Muscle of arm (tissue), 12 donors: Measurements from ENCODE around the gene HHAT. TPM values are rescaled to one million over a fixed set of nuclear protein-coding genes. Genes with fewer than 3 reads are reported as not detected.
A peak's percentile ranks its signal among the peaks of the same experiment; 100 is the strongest.
"Not testable (repeated sequence)": the region's sequence is repeated elsewhere in the genome, so short reads cannot be mapped to it uniquely, and the experiment has no call there.

Experiments used
- DNase-seq: peaks from one replicate; pipeline ENCODE4 v3.0.0-alpha.2; 2013
- polyA plus RNA-seq, 12 donors: library from polyadenylated mRNA; unstranded; fragments of 120-200 nt; gene quantifications; one replicate each; pipeline ENCODE4 v1.2.1, GENCODE V29; 2013; ENCODE audit not compliant: insufficient read length in 12 of 12

Gene HHAT
- polyA plus RNA-seq, 12 donors, result 3.7 to 6.0 (median 5.2) TPM; not detected in 1

DNA sequence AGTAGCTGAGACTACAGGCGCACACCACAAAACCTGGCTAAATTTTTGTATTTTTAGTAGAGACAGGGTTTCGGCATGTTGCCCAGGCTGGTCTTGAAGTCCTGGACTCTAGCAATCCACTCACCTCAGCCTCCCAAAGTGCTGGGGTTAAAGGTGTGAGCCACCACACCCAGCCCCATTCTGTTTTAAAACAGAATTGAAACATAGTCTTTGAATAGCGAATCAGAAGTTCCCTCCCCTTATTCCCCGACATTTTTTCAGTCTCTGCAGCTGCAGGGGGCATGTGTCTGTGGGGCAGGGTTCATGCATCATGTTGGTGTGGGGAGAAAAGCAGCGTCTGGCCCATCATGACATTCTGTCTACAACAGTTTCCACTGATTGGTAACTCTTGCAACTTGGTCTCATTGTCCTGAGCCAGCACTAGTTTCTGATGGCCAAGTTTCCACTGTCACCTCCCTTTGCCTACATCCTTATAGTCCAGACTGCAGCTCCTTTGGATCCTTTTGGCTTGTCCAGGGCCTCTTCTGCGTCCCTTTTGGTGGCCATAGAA is 15.6 kb upstream of the HHAT start:
- no peak for DNase-seq

DNA sequence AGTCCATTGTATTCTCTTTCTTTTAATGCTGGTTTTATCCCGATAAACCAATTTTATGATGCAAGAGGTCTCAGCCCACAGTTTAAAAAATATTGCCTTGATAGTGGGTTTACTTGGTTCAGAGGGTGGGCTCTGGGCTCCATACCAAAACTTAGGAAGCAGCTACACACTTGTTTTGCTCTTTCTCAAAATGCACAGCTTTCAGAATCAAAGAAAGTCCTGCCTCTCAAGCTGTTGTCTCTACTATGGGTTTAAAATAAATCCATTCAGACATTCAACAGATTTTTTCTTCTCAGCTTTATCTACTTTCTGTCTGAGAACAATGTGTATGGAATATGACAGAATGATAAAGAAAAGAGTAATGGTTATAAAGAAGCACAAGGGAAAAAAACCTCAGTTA is 14.8 kb upstream of the HHAT start:
- DNase-seq, result no peak

DNA sequence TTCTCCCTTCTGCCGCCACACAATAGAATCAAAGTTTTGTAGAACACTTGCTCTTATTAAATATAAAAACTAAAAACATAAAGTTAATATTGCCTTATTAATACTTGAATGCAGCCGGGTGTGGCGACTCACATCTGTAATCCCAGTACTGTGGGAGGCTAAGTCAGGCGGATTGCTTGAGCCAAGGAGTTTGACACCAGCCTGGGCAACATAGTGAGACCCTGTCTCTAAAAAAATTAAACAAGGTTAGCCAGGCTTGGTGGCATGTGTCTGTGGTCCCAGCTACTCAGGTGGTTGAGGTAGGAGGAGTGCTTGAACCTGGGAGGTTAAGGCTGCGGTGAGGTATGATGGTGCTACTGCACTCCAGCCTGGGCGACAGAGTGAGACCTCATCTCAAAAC is 13.2 kb upstream of the HHAT start:
- DNase-seq, result no peak

DNA sequence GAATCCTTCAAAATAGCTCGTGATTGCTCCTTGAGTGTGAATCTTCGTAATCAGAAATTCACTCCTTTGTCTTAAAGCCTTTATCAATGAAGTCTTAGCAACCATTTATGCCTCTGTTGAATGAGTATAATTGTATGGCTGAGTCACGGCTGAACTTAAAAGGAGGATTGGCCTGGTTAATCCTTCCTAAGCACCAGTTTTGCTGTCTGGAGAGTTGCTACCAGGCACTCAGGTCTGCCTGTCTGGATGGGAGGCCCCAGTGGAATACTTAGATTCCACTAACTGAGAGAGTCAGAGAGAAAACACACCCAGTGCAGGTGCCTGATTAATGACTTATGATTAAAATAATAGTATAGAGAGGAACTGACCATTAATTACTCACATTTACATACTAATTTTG is 7.6 kb upstream of the HHAT start:
- DNase-seq, result no peak

DNA sequence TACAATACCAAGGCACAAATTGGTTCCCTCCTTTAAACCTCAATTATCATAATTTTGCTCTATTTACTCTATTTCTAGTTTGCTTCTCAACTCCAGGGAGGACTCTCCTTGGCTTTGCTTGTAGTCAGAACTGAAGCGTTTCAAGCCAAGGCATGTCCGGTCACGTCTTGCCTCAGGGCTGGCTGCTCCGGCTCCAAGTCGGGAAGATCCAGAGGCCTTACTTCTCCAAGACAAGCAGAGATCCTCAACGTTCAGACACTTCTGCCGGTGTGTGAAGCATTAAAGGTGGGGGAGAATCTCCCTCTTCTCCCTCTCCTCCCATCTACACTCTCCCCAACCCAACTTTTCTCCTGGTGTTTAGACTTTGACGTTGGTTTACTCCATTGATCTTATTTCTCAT is 7.2 kb upstream of the HHAT start:
- no peak for DNase-seq

DNA sequence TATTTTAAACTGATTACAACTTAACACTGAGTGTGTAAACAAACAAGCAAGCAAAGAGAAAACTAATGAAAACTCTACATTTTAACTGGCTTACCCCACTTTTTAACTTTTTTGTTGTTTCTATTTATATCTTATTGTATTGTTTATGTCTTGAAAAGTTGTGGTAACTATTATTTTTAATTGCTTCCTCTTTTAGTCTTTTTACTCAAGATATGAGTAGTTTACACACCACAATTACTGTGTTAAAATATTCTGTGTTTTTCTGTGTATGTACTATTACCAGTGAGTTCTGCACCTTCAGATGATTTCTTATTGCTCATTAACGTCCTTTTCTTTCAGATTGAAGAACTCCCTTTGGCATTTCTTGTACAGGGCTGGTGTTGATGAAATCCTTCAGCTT is 4.7 kb upstream of the HHAT start:
- no peak for DNase-seq

DNA sequence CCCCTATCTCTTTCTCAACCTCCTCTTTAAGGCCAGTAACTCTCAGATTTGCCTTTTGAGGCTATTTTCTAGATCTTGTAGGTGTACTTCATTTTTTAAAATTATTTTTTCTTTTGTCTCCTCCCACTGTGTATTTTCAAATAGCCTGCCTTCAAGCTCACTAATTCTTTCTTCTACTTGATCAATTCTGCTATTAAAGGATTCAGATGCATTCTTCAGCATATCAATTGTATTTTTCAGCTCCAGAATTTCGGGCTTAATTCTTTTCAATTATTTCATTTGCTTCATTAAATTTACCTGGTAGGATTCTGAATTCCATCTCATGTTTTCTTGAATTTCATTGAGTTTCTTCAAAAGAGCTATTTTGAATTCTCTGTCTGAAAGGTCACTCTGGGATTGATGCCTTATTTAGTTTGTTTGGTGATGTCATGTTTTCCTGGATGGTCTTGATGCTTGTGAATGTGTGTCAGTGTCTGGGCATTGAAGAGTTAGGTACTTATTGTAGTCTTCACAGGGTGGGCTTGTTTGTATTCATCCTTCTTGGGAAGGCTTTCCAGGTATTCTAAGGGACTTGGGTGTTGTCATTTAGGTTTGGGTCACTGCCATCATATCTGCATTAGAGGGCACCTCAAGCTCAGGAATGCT is 3.6 kb upstream of the HHAT start:
- DNase-seq, result no peak

DNA sequence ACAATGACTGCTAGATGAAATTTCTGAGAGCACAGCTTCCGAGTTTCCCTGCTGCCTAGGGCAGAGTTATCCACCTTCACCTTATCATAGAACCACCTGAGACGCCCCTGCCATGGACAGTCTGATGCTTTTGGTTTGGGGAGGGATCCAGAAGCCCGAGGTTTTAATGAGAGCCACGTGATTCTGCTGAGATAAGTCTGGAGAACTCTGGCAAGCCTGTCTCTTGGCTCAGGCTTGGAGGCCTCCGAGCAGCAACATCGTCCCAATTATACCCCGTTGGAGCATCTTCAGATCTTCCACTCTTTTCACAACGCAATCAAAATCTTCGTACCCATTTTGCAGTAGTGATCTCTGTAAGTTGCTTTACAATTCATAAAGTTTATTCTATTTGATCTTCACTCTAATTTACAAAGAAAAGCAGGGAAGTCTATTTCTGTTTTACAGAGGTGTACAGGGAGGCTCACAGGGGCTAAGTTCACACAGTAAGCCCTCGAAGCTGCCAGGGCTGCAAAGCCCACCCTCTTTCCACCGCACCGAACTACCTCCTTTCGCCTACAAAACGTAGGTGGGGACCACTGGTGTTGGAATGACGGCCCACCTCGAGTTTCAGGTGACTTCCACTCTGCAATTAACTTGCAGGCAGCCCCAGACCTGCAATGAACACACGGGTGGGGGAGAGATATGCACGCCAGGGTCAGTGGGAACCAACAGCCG is 513 bp upstream of the HHAT start:
- DNase-seq, result peak; percentile 32

DNA sequence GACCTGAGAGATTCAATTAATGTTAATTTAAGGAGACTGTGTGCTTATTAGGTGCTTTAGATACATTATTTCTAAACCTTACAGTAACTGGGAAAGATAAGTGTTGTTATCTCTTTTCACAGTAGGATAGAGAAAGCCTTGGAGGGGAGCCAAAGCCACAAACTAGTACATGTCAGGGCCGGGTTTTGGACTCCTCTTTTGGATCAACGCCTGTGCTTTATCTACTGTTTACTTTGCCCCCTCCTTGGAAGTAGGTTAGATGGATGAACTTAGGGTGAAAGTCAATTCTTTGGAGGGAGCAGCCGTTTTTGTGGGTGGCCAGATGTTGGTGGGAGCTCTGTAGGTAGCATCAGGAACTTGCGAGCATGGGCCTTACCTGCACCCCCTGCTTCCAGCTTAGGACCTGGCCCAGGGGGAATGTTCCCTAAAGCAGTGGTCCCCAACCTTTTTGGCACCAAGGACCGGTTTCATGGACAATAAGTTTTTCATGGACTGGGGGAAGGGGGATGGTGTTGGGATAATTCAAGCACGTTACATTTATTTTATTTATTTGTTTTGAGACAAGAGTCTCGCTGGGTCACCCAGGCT is 1.7 kb downstream of the HHAT start:
- no peak for DNase-seq

DNA sequence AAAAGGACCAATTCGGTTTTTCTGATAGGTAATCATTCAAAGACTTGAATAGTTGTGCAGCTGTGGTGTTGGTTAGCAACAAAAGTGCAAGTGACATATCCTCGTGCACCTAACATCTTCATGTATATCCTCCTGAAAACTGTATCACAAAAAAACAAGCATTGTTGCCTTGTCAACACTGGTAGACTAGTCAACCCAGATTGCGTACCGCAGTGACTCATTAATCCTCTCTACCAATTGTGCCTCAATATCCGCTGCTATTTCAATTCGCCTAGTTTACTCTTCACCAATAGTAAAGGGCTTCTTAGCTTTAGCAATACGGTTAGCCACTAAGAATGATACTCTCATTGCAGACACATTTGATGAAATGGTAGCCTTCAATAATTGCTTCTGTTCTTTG is 3.5 kb downstream of the HHAT start:
- DNase-seq, result no peak

DNA sequence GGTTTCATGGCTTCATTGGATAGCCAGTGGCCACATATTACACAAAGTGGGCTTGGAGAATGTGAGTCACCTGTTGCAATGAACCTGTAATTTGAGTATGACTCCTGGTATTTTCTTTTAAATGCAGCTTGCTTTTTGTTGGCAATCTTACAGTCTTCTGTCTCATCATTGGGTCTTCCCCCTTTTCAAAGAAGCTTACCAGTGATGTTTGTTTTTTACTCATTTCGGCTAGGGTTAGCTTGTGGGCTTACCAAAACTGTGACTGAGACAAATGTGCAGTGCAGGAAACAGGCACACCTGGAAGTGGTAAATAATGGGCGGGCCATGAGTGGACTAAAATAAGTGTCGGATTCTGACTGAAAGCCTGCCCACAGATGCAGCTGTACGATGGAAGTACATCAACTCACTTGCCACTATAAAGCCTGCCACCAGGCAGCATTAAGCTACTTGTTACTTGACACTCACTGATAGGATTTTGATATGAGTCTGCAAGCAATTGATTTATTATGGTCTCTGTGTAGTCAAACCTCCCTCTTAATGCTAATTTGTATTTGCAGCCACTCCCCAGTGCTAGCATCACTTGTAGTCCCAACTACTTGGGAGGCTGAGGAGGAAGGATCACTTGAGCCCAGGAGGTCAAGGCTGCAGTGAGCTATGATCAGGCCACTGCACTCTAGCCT is 4.2 kb downstream of the HHAT start:
- no peak for DNase-seq

DNA sequence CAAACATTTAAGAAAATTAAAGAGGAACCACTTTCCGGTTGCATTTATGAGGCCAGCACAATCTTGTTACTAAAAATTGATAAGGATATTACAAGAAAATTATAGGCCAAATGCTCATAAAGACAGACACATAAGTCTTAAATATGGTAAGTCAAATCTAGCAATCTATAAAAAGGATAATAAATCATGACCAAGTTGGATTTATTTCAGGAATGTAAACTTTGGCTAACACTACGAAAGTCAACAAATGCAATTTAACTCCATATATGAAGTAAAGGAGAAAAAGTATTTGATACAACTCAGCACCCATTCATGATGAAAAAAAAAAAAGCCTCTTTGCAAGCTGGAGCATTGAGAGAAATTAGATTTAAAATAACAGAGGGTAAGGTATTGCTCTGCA is 6.3 kb downstream of the HHAT start:
- no peak for DNase-seq

DNA sequence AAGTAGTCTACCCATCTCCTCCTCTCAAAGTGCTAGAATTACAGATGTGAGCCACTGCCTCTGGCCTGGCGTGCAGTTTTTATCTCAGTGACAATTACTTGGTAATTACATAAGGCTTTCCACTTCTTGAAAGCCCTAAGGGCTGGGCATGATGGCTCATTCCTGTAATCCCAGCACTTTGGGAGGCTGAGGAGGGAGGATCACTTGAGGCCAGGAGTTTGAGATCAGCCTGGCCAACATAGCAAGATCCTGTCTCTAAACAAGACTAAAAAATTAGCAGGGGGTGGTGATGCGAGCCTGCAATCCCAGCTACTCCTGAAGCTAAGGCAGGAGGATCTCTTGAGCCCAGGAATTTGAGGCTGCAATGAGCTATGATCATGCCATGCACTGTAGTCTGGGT is 7.7 kb downstream of the HHAT start:
- DNase-seq, result no peak

DNA sequence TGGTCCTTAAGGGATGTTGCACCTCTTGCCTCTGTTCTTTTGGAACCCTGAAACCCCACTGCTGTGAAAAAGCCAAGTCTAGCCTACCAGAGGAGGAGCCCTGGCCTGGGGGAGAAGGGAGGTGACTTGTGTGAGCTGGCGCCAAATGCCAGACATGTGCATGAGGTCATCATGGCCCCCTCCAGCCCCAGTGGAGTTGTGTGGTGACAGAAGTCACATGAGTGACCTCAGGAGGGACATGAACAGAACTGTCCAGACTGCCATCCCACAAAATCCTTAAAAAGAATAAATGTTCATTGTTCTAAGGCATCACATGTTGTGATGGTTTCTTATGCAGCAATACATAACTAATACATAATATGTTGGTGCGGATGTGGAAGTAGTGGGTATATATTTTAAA is 10.8 kb downstream of the HHAT start:
- DNase-seq, result no peak

DNA sequence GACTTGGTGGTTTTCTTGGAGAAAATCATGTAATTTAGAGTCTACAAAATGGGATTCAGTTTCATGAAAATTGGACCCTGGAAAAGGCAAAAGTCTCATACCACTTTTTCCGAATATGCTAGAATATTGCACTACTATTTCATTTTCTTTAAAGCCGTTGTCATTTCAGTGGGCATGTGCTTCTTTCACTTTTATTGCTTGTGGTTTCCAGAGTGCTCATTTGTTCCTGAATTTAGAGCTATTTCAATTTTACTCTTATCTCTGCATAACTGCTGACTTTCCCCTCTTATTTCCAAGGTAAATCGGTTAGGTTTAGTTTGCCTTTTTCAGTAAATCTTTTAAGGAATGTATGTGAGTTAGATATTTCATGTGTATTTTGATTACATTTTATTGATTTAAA is 11.6 kb downstream of the HHAT start:
- no peak for DNase-seq

DNA sequence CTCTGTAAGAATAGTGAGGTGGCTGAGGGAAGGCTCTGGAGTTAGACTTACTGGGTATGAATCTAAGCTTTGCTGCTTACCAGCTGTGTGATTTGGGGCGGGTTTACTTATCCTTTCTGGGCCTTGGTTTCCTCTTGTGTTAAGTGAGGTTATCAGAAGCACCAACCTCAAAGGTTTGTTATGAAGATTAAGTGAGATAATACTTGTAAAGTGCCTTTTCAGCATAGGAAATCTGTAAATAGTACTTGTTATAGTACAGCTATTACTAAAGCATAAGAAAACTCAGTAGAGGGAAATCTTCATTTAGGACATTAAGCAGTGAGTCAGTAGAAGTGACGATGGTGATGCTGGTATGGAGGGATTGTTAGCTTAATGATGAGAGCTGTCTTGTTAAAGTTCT is 12.1 kb downstream of the HHAT start:
- DNase-seq, result no peak

DNA sequence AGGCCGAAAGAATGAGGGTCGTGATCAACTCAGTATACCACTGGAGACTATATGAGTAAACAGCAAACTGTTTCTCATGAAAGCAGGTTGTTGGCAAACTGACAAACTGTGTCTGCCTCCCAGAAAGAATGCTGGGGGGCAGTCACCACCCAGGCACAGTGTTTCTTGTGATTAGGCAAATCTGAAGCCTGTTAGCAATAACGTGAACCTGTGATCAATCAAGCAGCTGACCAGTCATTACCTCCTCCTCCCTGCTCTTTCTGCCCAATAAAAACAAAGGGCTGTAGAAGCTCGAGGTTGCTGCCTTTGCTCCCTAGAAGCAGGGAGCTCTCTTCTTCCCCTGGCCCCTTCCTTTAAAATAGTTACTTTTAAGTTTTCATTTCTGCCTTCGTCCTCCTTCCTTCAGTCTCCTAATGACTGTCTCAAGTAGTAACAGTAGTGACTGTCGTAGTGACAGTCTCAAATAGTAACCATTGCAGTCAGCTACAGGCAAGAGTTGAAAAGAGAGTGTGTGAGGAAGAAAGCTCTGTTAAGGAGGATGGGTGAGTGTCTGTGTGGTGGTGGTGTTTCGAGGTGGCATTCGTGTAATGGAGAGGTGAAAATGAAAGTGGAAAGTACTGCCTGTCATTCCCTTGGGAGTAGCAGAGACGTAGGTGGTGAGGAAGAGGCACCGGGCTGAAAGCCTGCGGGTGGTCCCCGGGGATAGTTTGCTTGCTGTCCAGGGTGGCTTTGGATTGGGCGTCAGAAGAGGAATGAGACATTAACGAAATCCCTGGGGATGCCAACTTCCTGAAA is 14.5 kb downstream of the HHAT start:
- DNase-seq, result no peak

DNA sequence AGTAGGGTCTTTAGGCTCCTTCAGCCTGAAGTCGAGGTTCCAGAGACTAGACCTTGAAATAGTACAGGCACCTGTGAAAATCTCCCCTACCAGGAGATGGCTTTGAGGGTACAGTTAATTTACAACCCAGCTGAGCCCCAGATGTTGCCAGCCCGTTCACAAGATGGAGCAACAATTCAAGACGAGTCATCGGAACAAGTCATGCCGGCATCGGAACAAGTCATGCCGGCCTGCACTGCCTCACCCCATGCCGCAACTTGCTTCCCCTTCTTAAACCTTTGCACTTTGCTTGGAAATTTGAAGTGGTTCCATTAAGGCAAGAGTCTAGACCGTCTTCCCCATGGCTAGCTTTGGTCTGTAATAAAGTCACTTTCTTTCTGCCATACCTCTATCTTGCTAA is 16.0 kb downstream of the HHAT start:
- no peak for DNase-seq

DNA sequence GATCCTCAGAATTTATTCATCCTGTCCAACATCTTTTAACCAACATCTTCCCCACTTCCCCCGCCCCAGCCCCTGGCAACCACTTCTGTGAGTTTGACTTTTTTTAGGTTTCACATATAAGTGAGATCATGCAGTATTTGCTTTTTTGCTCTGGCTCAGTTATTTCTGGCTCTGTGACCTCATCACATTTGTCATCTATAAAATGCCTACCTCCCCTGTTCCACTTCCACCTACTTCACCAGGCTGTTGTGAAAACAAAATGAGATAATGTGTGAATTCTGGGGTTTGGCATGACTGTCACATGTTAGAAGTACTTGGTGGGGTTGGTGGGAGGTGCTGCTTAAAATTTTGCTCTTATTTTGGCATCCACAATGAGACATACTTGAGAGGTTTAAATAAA is 18.4 kb downstream of the HHAT start:
- DNase-seq, result no peak

DNA sequence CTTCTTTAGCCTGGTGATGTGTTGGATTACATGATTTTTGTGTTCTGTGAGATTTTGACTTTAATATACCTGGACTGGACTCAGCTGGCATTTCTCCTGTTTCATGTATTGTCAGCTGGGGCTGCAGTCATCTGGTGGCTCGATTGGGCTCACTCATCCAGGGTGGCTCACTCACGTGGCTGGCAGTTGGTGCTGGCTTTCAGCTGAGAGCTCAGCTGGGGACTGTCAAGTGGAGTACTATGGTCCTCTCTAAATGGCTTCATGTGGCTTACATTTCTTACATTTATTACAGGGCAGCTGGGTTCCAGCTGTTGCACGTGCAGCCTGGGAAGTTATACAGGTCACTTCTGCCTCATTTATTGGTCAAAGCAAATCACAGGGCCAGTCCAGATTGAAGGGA is 22.8 kb downstream of the HHAT start:
- no peak for DNase-seq

DNA sequence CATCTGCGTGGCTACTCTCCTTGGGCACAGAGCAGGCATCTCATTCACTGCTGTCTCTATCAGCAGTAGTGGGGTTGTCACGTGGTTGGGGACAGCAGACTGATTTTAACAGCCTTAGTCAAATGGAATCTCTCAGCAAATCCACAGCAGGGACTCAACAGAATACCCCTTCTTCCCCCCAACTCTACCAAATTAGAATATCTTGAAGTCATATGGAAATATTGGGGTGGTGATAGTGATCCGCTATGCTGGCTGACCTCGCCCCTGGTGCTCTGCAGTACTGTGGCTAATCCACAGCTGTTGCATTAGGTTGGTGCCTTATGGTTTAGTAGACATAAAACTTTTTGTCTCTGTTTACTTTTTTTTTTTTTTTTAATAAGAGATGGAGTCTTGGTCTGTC is 23.9 kb downstream of the HHAT start:
- no peak for DNase-seq

DNA sequence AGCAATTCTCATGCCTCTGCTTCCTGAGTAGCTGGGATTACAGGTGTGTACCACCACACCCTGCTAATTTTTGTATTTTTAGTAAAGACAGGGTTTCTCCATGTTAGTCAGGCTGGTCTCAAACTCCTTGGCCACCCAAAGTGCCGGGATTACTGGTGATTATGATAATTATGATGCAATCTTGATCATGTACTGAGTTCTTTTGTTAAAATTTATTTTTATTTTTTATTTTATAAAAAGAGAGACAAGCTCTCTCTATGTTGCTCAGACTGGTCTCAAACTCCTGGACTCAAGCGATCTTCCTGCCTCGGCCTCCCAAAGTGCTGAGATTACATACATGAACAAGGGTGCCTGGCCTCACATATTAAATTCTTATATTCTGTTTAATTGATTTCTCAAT is 25.6 kb downstream of the HHAT start:
- not testable (repeated sequence) for DNase-seq
